Measurements from ENCODE around the gene PTGES3. TPM values are rescaled to one million over a fixed set of nuclear protein-coding genes. Genes with fewer than 3 reads are reported as not detected.

The PTGES3 gene
- total and polyA plus RNA-seq, 2 experiments from 2014 or later, result 334 to 442 TPM

- Histone ChIP-seq H3K9me2 (ENCODE audit: insufficient read depth) (peaks cover 5% of the 10 kb centered on the region; the same call in 1 of the 2 replicates), H3K27me3 (ENCODE audit: insufficient read depth) (no peaks in the 10 kb centered on the region), H3K27ac (ENCODE audit: low read depth) (peak overlapping the region; percentile 96), H3K36me3 (ENCODE audit: insufficient read depth) (peaks cover 36% of the 10 kb centered on the region), H4K20me1 (replicated peaks; ENCODE audit: insufficient read depth) (peaks cover 49% of the 10 kb centered on the region), H3K4me2 (peak overlapping the region; percentile 99), H3F3A (replicated peaks; ENCODE audit: low read depth) (0 out of 2 replicates have a peak, but pooled peaks cover 20% of the 10 kb centered on the region), H3K4me3 (peak overlapping the region; percentile 93), H3K79me2 (replicated peaks; ENCODE audit: insufficient read depth) (peaks cover 60% of the 10 kb centered on the region), H2AFZ (no peak overlapping the region), H3K4me1 (ENCODE audit: insufficient read depth) (peaks cover 48% of the 10 kb centered on the region)
- Mint-ChIP-seq H3K4me1 (peaks cover 52% of the 10 kb centered on the region), H3K9me3 (no peaks in the 10 kb centered on the region; the same call in 2 of the 3 replicates), H3K36me3 (ENCODE audit: low read depth) (peaks cover 82% of the 10 kb centered on the region), H3K27ac (peak overlapping the region; percentile 100), H3K4me3 (peak overlapping the region; percentile 98), H3K27me3 (ENCODE audit: insufficient read depth, low read depth, poor library complexity) (peaks cover 14% of the 10 kb centered on the region)
- ATAC-seq, result no peak
- DNase-seq (ENCODE audit: low spot score), result peak; percentile 18
- TF ChIP-seq CREB1 (CRISPR knock-in tag; IDR thresholded peaks at IDR 0.05; ENCODE audit: low read depth) (no peak), STAT1 (IDR thresholded peaks at IDR 0.05; ENCODE audit: unreplicated experiment) (no peak), POLR2AphosphoS5 (IDR thresholded peaks at IDR 0.05; ENCODE audit: low read depth) (no peak), ZNF331 (CRISPR knock-in tag; IDR thresholded peaks at IDR 0.05; ENCODE audit: low read depth) (no peak), ETS1 (IDR thresholded peaks at IDR 0.05) (no peak), JUNB (IDR thresholded peaks at IDR 0.05; ENCODE audit: unreplicated experiment) (no peak), ZNF114 (CRISPR knock-in tag; IDR thresholded peaks at IDR 0.05) (no peak), CTCF (conservative IDR thresholded peaks at IDR 0.05; ENCODE audit: low read depth in 2 of 2) (no peak), EZH2 (IDR thresholded peaks at IDR 0.05; ENCODE audit: low read depth, unreplicated experiment) (no peak), EZH2phosphoT487 (IDR thresholded peaks at IDR 0.05; ENCODE audit: unreplicated experiment) (no peak), REST (IDR thresholded peaks at IDR 0.05; ENCODE audit: unreplicated experiment) (no peak), ZNF462 (CRISPR knock-in tag; IDR thresholded peaks at IDR 0.05) (no peak), NANOG (IDR thresholded peaks at IDR 0.05; ENCODE audit: borderline replicate concordance) (no peak)
These were observed 36.0 kb upstream of the PTGES3 start for GRCh38 chr12:56723889-56724700.

Data from GM23338 (cell line).